Dendritic cell treated with granulocyte-macrophage colony-stimulating factor and Interleukin-4, amounts not matched to agents 40 ng/mL and 50 ng/mL, for 4 days (primary cell): ENCODE data around the gene TOMM40L.

Experiments used
- H3K27ac Mint-ChIP-seq: one replicate; pipeline ENCODE4 v1.8.0; 2022; ENCODE audit warnings: mild to moderate bottlenecking, mixed read lengths
- H3K27me3 Mint-ChIP-seq: one replicate; pipeline ENCODE4 v1.8.0; 2022; ENCODE audit warnings: mild to moderate bottlenecking, mixed read lengths
- H3K36me3 Mint-ChIP-seq: one replicate; pipeline ENCODE4 v1.8.0; 2022; ENCODE audit warnings: low read depth, mixed read lengths
- H3K4me1 Mint-ChIP-seq: one replicate; pipeline ENCODE4 v1.8.0; 2022; ENCODE audit warnings: low read depth, mixed read lengths
- H3K4me3 Mint-ChIP-seq: one replicate; pipeline ENCODE4 v1.8.0; 2022; ENCODE audit warnings: mild to moderate bottlenecking, moderate library complexity, mixed read lengths
- H3K9me3 Mint-ChIP-seq: one replicate; pipeline ENCODE4 v1.8.0; 2022; ENCODE audit warnings: mixed read lengths
- intact Hi-C: fragments of 100-400 bp; cut with micrococcal nuclease; formaldehyde crosslinking; loops from one replicate; pipeline ENCODE4 v1.15.0; 2022

The TOMM40L gene

DNA sequence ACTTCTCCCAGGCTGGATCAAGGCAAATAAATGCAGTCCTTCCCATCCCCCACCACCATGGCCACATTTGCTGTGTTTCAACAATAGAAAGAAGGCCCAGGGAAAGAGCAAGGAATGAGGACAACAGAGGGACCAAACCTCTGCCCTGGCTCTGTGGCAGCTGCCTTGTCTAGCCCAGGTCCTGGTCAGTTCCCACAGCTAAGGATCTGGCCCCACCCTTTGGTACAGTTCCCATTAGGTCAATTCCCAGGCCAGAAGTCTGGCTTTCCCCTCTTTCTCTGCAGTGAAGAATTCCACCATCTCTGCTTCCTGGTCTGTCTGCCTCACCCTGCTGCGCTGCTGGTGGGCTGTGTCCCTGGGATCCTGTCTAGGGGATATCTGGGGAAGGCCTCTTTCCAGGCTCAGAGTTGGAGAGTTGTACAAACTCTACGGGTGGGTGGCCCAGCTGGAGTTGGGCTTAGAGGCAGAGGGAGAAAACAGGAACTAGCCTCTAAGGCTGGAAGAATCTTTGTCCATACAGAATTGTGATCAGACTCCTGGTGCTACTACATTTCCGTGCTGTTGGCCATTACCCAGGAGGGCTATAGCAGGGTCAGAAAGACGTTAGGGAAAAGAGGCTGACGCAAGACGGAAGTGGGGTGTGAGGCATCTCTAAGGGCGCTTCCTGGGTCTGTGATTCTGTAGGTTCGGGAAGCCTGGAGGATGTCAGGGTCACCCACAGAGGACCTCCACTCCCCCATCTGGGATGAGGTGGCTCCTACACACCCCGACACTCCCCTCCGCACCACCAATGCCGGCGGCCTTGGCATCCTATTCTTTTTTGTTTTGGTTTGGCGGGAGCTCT lies 24.6 kb upstream of the TOMM40L start:
- Mint-ChIP-seq H3K4me1 (peaks cover 77% of the 10 kb centered on the region), H3K27ac (peak overlapping the region; percentile 95), H3K27me3 (peaks cover 4% of the 10 kb centered on the region), H3K9me3 (no peaks in the 10 kb centered on the region), H3K36me3 (peaks cover 28% of the 10 kb centered on the region), H3K4me3 (peak overlapping the region; percentile 87)
- intact Hi-C loops, result no loop called here

DNA sequence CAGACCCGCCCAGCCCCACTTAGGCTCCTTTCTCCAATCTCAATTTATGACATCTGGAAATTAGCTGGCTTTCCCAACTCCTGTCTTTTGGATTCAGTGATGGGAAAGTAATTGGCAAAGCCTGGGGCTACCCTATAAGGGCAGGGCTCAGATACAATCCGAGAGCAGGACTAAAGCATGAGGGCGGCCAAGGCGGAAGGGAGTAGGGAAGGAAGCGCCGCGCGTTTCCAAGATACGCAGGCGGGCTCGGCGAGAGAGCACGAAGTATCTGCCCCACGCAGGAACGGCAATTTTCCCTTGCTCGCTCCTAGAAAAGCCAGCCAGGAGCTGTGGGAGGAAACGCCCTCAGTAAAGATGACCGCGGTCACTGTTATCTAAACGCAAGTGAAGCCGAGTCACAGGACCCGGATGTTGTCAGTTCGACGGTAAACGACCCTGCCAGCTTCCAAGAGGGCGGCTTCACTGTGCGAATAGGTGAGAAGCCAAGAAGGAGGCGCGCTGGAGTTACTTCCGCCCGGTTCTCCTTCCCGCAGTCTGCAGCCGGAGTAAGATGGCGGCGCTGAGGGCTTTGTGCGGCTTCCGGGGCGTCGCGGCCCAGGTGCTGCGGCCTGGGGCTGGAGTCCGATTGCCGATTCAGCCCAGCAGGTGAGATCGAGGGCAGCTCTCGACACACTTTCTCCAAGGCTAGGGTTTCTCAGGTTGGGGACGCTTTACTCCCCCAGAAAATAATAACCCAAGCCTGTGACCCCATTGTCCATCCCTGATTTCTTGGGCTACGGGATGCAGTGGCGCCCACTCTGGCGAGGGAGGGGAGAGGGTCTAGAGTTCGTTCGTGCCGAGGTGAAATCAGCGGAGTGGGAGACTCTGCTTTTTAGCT lies 23.8 kb upstream of the TOMM40L start, which contains the start of gene NDUFS2:
NDUFS2 (plus strand) TSS at position 532 of the 877 bp plus-strand sequence; CDS start at position 551, 19 bp downstream.
- Mint-ChIP-seq H3K27ac (peak within 1 kb of the TSS; percentile 95), H3K9me3 (no peaks in the 10 kb centered on the region), H3K4me3 (peak within 1 kb of the TSS; percentile 87), H3K36me3 (peaks cover 37% of the 10 kb centered on the region), H3K4me1 (peaks cover 73% of the 10 kb centered on the region), H3K27me3 (peaks cover 4% of the 10 kb centered on the region)
- intact Hi-C loops, result loop anchor here (1.0 kb wide), 1 partner anchor 13 kb away; the partner anchor contains the start of gene FCER1G

DNA sequence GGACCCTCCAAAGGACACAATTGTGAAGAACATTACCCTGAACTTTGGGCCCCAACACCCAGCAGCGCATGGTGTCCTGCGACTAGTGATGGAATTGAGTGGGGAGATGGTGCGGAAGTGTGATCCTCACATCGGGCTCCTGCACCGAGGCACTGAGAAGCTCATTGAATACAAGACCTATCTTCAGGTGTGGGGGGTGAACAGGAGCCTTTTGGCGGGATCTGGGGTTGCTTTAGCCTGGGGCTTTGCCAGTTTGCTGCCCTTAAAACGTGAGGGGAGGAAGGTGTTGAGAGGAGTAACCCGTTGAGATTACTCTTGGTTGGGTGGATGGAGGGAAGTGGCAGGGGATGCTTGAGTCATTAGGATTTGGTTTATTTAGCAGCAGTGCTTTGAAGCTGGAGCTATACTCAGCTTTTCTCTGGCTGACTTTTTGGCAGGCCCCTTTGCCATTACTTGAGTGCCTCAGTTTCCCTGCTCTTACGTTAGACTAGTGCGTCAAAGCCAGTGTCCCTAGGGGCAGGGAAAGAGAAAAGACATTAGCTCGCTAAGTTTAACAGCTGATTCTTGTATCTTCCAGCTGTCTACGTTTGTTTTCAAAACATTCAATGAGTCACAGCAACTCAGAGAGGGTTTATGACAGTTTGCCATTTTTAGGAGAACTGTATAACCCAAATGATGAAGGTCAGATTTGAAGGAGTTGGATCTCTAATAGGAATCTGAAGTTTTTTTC lies 19.3 kb upstream of the TOMM40L start:
- Mint-ChIP-seq H3K4me3 (no peak overlapping the region), H3K27me3 (no peaks in the 10 kb centered on the region), H3K4me1 (peaks cover 49% of the 10 kb centered on the region), H3K27ac (peak overlapping the region; percentile 6), H3K36me3 (peaks cover 82% of the 10 kb centered on the region), H3K9me3 (no peaks in the 10 kb centered on the region)
- intact Hi-C loops, result no loop called here

DNA sequence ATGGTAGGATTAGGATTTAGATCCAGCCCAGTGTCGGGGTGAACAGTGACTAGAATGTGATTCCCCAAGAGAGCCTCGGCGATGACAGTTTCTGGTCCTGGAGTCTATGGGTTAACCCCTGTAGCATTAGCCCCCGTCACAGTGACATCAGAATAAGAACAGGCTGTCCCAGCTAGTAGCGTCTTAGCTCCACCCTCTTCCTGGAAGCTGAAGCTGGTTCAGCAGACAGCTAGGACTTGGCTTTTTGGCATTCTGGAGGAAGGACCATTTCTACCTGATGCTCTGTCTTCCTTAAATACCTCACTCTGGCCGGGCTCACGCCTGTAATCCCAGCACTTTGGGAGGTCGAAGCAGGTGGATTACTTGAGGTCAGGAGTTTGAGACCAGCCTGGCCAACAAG lies 18.7 kb upstream of the TOMM40L start:
- no peak overlapping the region for H3K4me3 Mint-ChIP-seq
- H3K4me1 Mint-ChIP-seq, result peaks cover 45% of the 10 kb centered on the region
- no peaks in the 10 kb centered on the region for H3K9me3 Mint-ChIP-seq
- H3K36me3 Mint-ChIP-seq, result peaks cover 88% of the 10 kb centered on the region
- H3K27ac Mint-ChIP-seq, result no peak overlapping the region
- intact Hi-C loops, result no loop called here
- no peaks in the 10 kb centered on the region for H3K27me3 Mint-ChIP-seq

DNA sequence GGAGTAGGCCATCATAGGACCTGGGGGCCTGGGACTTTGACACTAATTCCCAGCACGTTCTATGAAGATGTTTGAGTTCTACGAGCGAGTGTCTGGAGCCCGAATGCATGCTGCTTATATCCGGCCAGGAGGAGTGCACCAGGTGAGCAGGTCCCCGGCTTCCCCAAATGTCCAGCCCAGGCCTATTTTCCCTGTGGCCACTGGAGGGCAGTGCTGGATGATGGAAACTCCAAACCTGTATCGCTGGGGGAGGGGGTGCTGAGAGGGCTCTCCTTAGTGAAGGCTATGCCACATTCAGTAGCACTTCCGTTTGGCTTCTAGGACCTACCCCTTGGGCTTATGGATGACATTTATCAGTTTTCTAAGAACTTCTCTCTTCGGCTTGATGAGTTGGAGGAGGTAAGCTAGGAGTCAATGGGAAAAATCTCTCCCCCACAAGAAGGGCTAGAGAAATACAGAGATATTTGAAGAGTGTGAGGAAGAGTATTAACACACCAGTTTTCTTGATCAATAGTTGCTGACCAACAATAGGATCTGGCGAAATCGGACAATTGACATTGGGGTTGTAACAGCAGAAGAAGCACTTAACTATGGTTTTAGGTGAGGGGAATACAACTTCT lies 16.0 kb upstream of the TOMM40L start:
- peak overlapping the region; percentile 52 for H3K27ac Mint-ChIP-seq
- intact Hi-C loops, result loop anchor here (2.0 to 5.0 kb wide), 2 partner anchors 15 to 172 kb away; no protein-coding TSS in a partner anchor
- no peaks in the 10 kb centered on the region for H3K27me3 Mint-ChIP-seq
- H3K4me1 Mint-ChIP-seq, result peaks cover 46% of the 10 kb centered on the region
- H3K36me3 Mint-ChIP-seq, result peaks cover 100% of the 10 kb centered on the region
- H3K9me3 Mint-ChIP-seq, result no peaks in the 10 kb centered on the region
- no peak overlapping the region for H3K4me3 Mint-ChIP-seq

DNA sequence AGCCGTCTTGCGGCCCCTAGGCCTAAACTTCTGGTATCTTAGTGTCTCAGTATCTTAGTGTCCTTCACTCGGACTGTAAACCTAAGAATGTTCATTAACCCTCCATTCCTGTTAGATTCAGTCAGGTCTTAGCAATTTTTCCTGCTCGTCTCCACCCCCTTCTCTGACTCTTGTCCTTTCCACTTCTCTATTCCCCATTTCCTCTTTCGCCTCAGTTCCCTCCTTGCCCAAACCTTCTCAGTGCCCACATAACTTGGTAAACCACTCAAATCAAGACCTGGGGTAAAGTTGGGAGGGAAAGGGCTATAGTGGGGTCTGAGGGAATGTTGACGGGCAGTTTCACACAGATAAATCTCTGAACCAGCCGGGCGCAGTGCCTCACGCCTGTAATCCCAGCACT lies 11.5 kb upstream of the TOMM40L start:
- Mint-ChIP-seq H3K4me1 (peaks cover 63% of the 10 kb centered on the region), H3K4me3 (peak overlapping the region; percentile 100), H3K9me3 (no peaks in the 10 kb centered on the region), H3K36me3 (peaks cover 93% of the 10 kb centered on the region), H3K27ac (peak overlapping the region; percentile 98), H3K27me3 (no peaks in the 10 kb centered on the region)
- intact Hi-C loops, result loop anchor here (5.0 kb wide), 1 partner anchor 168 kb away; no protein-coding TSS in a partner anchor

DNA sequence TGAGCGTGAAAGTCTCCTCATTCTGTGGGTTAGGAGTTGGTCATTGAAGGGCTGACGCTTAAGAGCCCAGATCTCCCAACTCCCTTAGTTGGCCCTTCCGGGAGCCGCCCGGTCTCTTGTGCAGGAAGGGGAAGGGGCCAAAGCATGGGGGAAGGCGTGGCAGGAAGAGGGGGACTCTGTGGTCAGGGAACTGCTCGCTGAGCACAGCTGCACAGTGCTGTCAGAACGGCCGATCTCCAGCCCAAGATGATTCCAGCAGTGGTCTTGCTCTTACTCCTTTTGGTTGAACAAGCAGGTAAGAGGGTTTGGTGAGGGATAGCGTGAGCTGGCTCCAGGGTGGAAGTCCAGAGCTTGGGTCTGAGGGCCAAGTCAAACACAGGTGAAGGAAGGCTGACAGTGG lies 10.8 kb upstream of the TOMM40L start, which contains the start of gene FCER1G:
FCER1G (plus strand) TSS at position 220 of the 400 bp plus-strand sequence; CDS start at position 247, 27 bp downstream.
- H3K4me1 Mint-ChIP-seq, result peaks cover 63% of the 10 kb centered on the region
- H3K27me3 Mint-ChIP-seq, result no peaks in the 10 kb centered on the region
- no peaks in the 10 kb centered on the region for H3K9me3 Mint-ChIP-seq
- intact Hi-C loops, result loop anchor here (1.0 kb wide), 1 partner anchor 13 kb away; the partner anchor contains the start of gene NDUFS2
- H3K4me3 Mint-ChIP-seq, result peak within 1 kb of the TSS; percentile 100
- peaks cover 93% of the 10 kb centered on the region for H3K36me3 Mint-ChIP-seq
- H3K27ac Mint-ChIP-seq, result peak within 1 kb of the TSS; percentile 98

DNA sequence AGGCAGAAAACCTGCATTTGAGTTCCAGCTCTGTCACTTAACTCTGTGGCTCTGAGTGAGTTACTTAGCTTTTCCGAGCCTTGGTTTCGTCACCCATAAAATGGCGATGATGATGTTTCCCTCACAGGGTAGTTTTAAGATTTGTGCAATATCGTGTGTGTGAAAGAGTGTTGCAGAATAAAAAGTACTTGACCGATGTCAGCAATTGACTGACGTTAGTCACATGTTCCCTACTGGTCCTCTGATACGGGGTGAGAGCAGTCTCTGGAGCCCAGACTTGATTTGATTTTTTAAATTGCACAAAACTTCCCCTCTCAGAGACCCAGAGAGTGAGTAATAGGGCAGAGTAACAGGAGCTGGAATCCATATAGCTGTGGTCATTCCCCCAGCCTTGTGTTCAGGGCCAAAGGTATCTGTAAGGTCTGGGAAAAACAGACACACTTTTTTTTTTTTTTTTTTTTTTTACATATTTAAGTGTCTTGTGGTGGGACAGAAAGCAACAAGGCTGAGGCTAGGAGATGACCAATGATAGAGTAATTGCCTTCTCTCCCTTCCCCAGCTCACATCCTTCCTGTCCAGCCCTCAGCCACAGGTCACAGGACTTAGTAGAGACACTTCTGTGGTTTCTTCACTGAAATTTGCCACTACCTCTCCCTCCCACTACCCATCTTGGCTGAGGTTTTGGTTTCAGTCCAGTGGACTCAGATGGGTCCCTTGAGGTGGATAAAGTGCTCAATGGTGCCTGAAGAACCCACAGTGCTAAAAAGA lies 8.7 kb upstream of the TOMM40L start:
- Mint-ChIP-seq H3K36me3 (peaks cover 91% of the 10 kb centered on the region), H3K4me1 (peaks cover 61% of the 10 kb centered on the region), H3K27ac (peak overlapping the region; percentile 98), H3K9me3 (no peaks in the 10 kb centered on the region), H3K4me3 (peak overlapping the region; percentile 100), H3K27me3 (no peaks in the 10 kb centered on the region)
- intact Hi-C loops, result no loop called here

DNA sequence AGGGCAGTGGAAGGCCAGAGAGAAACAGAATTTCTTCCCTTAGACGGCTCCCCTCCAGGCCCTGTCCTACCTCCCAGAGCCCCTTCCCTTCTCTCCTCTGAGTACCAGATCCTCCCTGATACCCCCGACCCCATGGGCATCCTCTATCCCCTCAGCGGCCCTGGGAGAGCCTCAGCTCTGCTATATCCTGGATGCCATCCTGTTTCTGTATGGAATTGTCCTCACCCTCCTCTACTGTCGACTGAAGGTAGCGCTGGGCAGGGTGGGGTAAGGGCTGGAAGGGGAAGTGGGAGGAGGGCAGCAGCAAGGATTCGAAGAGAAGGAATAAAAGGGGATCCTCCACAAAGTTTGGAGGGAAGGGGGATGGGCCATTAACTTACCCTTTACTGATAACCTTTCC lies 8.0 kb upstream of the TOMM40L start:
- peak overlapping the region; percentile 72 for H3K4me3 Mint-ChIP-seq
- peaks cover 68% of the 10 kb centered on the region for H3K4me1 Mint-ChIP-seq

DNA sequence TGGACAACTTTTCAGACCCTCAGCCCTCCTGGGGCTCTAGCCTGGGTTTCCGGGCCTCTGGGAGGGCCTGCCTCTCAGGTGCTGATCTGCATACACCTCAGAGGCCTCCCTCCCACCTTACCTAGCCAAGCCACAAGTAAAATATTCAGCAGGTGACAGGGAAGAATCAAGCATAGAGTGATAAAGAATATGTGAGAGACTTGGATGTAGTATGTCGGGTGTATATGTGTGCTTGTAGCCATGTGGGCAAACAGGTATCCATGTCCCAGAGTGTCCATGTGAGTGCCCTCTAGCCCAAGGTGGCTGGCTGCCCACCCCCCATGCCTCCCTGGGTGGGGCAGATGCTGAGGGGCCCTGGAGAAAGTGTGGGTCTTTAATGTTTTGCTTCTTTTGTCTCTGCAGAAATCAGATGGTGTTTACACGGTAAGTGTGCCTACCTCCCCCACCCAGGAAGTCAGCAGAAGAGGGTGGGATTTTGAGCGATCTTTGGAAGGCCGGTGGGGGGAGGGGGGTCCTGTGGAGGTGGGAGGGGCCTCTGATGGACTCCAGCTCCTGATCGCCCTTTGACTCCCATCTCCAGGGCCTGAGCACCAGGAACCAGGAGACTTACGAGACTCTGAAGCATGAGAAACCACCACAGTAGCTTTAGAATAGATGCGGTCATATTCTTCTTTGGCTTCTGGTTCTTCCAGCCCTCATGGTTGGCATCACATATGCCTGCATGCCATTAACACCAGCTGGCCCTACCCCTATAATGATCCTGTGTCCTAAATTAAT lies 7.4 kb upstream of the TOMM40L start:
- no peaks in the 10 kb centered on the region for H3K27me3 Mint-ChIP-seq
- peak overlapping the region; percentile 72 for H3K4me3 Mint-ChIP-seq
- peak overlapping the region; percentile 98 for H3K27ac Mint-ChIP-seq

More for the DNA sequence above, 8.0 kb upstream of the TOMM40L start:
- no peaks in the 10 kb centered on the region for H3K9me3 Mint-ChIP-seq
- intact Hi-C loops, result no loop called here
- no peaks in the 10 kb centered on the region for H3K27me3 Mint-ChIP-seq
- peak overlapping the region; percentile 98 for H3K27ac Mint-ChIP-seq
- peaks cover 91% of the 10 kb centered on the region for H3K36me3 Mint-ChIP-seq

DNA sequence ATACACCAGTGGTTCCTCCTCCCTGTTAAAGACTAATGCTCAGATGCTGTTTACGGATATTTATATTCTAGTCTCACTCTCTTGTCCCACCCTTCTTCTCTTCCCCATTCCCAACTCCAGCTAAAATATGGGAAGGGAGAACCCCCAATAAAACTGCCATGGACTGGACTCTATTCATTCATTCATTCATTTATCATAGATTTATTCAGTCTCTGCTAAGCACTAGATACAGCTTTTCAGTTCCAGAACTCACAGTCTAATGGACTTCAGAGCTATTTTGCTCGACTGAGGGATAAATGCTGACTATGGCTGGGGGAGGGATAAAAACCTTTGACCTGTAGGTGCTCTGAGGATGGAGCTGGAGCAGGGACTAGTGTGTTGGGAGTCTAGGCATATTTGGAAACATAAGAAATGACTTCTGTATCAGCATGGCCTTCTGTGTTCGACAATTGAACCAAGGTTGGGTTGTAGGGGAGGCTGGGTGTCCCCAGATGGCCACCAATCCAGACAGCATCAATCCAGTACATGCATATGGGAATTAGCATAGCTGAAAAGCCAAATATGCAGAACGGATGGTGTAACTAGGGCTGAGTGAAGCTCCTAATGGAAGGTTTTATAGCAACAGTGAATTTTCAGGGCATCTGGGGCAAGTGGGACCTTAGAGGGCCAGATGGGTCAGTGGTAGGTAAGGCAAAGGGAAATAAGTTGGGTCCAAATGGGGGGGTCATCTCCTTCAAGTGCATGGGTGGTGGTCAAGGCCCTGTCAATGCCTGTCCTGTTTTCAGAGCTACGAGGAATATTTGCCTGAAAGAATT lies 6.6 kb upstream of the TOMM40L start:
- H3K27ac Mint-ChIP-seq, result no peak overlapping the region
- H3K4me1 Mint-ChIP-seq, result peaks cover 66% of the 10 kb centered on the region
- peaks cover 90% of the 10 kb centered on the region for H3K36me3 Mint-ChIP-seq
- H3K27me3 Mint-ChIP-seq, result no peaks in the 10 kb centered on the region
- intact Hi-C loops, result no loop called here
- no peak overlapping the region for H3K4me3 Mint-ChIP-seq
- H3K9me3 Mint-ChIP-seq, result no peaks in the 10 kb centered on the region

More for the DNA sequence above, 7.4 kb upstream of the TOMM40L start:
- Mint-ChIP-seq H3K36me3 (peaks cover 91% of the 10 kb centered on the region), H3K4me1 (peaks cover 66% of the 10 kb centered on the region), H3K9me3 (no peaks in the 10 kb centered on the region)
- intact Hi-C loops, result no loop called here
